Tibial nerve (tissue), 4 donors: ENCODE results near the gene PRELP.

Experiments
- EP300 ChIP-seq, 2 donors: sonication (generic); formaldehyde crosslinking; IDR thresholded peaks; one replicate each; pipeline ENCODE4 v1.6.1; 2017; ENCODE audit warnings: antibody characterized with exemption in 2 of 2, mild to moderate bottlenecking in 1 of 2
- POLR2A ChIP-seq, 2 donors: fragments of 450-650 bp; IDR thresholded peaks; one replicate each; pipeline ENCODE4 v1.6.1; 2017; ENCODE audit warnings: antibody characterized with exemption in 2 of 2, mild to moderate bottlenecking in 2 of 2, moderate library complexity in 2 of 2
- TF ChIP-seq, protein P1 (sequence below), 5 experiments: fragments of 200-600 bp in 3 of 5; fragments of 450-650 bp in 2 of 5; sonication (generic) in 3 of 5; IDR thresholded peaks; one replicate each; pipeline ENCODE4 v1.5.1; 2016 to 2019; ENCODE audit warnings: antibody characterized with exemption in 5 of 5, mild to moderate bottlenecking in 3 of 5, moderate library complexity in 2 of 5

DNA sequence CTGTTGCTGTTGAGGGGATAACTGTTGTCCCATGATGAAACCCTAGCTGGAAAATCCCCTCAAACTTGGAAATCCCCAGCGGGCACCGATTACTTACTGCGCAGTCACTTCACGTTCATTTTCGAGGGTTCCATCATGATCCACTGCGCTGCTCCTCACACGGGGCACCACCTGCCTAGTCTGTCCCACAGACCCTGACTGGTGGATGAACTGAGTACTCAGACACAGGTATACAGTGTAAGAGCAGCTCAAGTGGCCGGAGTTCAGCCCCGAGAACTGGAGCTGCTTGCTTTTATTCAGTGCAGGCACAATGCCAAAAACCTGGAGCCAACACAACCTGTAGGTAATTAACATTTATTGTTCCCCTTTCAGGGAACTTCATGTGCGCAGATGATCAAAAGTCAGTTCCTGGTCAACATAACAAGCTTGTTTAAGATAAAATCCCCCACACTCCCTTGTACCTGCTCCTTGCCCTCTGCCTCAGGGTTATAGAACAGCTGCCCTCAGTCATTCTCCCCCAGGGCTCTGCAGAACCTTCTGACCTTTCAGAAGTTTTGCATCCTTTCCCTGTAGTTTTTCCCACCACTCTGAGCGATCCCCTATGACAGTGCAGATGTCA lies 46.5 kb upstream of the PRELP start:
- TF ChIP-seq, protein P1, sequence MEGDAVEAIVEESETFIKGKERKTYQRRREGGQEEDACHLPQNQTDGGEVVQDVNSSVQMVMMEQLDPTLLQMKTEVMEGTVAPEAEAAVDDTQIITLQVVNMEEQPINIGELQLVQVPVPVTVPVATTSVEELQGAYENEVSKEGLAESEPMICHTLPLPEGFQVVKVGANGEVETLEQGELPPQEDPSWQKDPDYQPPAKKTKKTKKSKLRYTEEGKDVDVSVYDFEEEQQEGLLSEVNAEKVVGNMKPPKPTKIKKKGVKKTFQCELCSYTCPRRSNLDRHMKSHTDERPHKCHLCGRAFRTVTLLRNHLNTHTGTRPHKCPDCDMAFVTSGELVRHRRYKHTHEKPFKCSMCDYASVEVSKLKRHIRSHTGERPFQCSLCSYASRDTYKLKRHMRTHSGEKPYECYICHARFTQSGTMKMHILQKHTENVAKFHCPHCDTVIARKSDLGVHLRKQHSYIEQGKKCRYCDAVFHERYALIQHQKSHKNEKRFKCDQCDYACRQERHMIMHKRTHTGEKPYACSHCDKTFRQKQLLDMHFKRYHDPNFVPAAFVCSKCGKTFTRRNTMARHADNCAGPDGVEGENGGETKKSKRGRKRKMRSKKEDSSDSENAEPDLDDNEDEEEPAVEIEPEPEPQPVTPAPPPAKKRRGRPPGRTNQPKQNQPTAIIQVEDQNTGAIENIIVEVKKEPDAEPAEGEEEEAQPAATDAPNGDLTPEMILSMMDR (IDR thresholded peaks at IDR 0.05), result no peak
- TF ChIP-seq POLR2A (IDR thresholded peaks at IDR 0.05) (no peak), EP300 (IDR thresholded peaks at IDR 0.05) (no peak)
